GM18507 (cell line): ENCODE measurements around the gene NDUFB7.
"Not testable (repeated sequence)": the region's sequence is repeated elsewhere in the genome, so short reads cannot be mapped to it uniquely, and the experiment has no call there.

Experiments
- DNase-seq: peaks from one replicate; pipeline ENCODE4 v3.0.0; 2011; ENCODE audit warnings: low read depth; ENCODE audit not compliant: insufficient read length; ENCODE audit errors: extremely low spot score
- FAIRE-seq: peaks from 2 replicates; lab custom pipeline; 2011; peaks lifted over from hg19 to GRCh38; lab: Jason Lieb, UNC

Gene NDUFB7

GRCh38 chr19:14577264-14577663, 5.4 kb upstream of the NDUFB7 start:
- DNase-seq (no peak), FAIRE-seq (no peak)

- DNase-seq (no peak), FAIRE-seq (no peak)
These were observed 4.5 kb upstream of the NDUFB7 start for GRCh38 chr19:14576363-14576762.

GRCh38 chr19:14575428-14575980, 3.6 kb upstream of the NDUFB7 start:
- FAIRE-seq: no peak
- no peak for DNase-seq

GRCh38 chr19:14570864-14571527, 870 bp downstream of the NDUFB7 start:
- DNase-seq (no peak), FAIRE-seq (no peak)

GRCh38 chr19:14567079-14567478, 4.8 kb downstream of the NDUFB7 start:
- no peak for DNase-seq

GRCh38 chr19:14566712-14567077, 5.2 kb downstream of the NDUFB7 start:
- FAIRE-seq: no peak
- no peak for DNase-seq

More at GRCh38 chr19:14567079-14567478, 4.8 kb downstream of the NDUFB7 start:
- no peak for FAIRE-seq

- no peak for FAIRE-seq
- DNase-seq: no peak
These were observed 5.8 kb downstream of the NDUFB7 start for GRCh38 chr19:14565765-14566711.

- FAIRE-seq (no peak), DNase-seq (no peak)
These were observed 6.6 kb downstream of the NDUFB7 start for GRCh38 chr19:14565298-14565679.

- not testable (repeated sequence) for FAIRE-seq, DNase-seq
These were observed 7.1 kb downstream of the NDUFB7 start for GRCh38 chr19:14564652-14565297.

- no peak for DNase-seq
- no peak for FAIRE-seq
These were observed 7.7 kb downstream of the NDUFB7 start for GRCh38 chr19:14563989-14564651.

GRCh38 chr19:14563590-14563926, 8.3 kb downstream of the NDUFB7 start:
- FAIRE-seq: no peak
- DNase-seq: no peak

- DNase-seq: no peak
- FAIRE-seq: no peak
These were observed 8.9 kb downstream of the NDUFB7 start for GRCh38 chr19:14562660-14563589.

GRCh38 chr19:14561847-14562351, 10.0 kb downstream of the NDUFB7 start:
- FAIRE-seq (peak; percentile 18), DNase-seq (no peak)

GRCh38 chr19:14561249-14561648, 10.6 kb downstream of the NDUFB7 start:
- FAIRE-seq (no peak), DNase-seq (no peak)

- FAIRE-seq (no peak), DNase-seq (no peak)
These were observed 11.1 kb downstream of the NDUFB7 start for GRCh38 chr19:14560776-14561108.

GRCh38 chr19:14559916-14560775, 11.7 kb downstream of the NDUFB7 start:
- FAIRE-seq (no peak), DNase-seq (no peak)

GRCh38 chr19:14558370-14559066, 13.3 kb downstream of the NDUFB7 start:
- FAIRE-seq: no peak
- no peak for DNase-seq
